Hepatocyte (in vitro differentiated cells): ENCODE results near the gene COX19.
"Not testable (repeated sequence)": the region's sequence is repeated elsewhere in the genome, so short reads cannot be mapped to it uniquely, and the experiment has no call there.

Experiments used
- EZH2 ChIP-seq: fragments of 200-600 bp; sonication (generic); IDR thresholded peaks from 2 replicates; pipeline ENCODE4 v1.6.1; 2016; ENCODE audit warnings: antibody characterized with exemption, mild to moderate bottlenecking, borderline replicate concordance
- EZH2phosphoT487 ChIP-seq: fragments of 200-600 bp; sonication (generic); IDR thresholded peaks from one replicate; pipeline ENCODE4 v1.6.1; 2018; ENCODE audit warnings: antibody characterized with exemption, mild to moderate bottlenecking, low read depth, moderate library complexity; ENCODE audit not compliant: unreplicated experiment, severe bottlenecking
- TF ChIP-seq, protein P1 (sequence below): fragments of 200-600 bp; sonication (generic); IDR thresholded peaks from 2 replicates; pipeline ENCODE4 v1.5.1; 2016; ENCODE audit warnings: antibody characterized with exemption, mild to moderate bottlenecking; ENCODE audit not compliant: poor library complexity

DNA sequence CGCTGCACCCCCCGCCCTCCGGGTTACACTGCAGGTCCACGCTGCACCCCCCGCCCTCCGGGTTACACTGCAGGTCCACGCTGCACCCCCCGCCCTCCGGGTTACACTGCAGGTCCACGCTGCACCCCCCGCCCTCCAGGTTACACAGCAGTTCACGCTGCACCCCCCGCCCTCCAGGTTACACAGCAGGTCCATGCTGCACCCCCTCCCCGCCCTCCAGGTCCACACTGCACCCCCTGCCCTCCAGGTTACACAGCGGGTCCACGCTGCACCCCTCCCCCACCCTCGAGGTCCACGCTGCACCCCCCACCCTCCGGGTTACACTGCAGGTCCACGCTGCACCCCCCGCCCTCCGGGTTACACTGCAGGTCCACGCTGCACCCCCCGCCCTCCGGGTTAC lies 51.3 kb downstream of the COX19 start:
- TF ChIP-seq, protein P1, sequence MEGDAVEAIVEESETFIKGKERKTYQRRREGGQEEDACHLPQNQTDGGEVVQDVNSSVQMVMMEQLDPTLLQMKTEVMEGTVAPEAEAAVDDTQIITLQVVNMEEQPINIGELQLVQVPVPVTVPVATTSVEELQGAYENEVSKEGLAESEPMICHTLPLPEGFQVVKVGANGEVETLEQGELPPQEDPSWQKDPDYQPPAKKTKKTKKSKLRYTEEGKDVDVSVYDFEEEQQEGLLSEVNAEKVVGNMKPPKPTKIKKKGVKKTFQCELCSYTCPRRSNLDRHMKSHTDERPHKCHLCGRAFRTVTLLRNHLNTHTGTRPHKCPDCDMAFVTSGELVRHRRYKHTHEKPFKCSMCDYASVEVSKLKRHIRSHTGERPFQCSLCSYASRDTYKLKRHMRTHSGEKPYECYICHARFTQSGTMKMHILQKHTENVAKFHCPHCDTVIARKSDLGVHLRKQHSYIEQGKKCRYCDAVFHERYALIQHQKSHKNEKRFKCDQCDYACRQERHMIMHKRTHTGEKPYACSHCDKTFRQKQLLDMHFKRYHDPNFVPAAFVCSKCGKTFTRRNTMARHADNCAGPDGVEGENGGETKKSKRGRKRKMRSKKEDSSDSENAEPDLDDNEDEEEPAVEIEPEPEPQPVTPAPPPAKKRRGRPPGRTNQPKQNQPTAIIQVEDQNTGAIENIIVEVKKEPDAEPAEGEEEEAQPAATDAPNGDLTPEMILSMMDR = not testable (repeated sequence)
- TF ChIP-seq EZH2phosphoT487, EZH2: not testable (repeated sequence)
